Measurements from ENCODE around the gene BSX.

DNA sequence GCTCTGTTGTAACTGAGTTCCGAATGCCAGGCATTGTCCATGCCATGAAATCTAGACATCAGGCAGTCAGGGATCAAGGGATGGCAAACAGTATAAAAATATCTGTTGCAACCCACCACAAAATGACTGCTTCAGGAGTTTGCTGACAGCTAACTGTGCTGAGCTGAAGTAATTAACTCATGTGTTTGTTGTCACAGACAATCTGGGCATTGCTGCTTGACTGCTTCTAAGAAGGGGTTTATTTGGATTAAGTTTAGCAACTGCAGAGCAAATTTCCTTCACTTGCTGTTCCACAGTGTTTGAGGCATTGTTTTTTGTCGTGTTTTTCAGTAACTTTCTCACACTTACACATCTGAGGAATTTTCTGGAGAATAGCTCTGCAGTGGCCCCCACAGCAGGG is 30.4 kb downstream of the BSX start:
- TF ChIP-seq, protein P1, sequence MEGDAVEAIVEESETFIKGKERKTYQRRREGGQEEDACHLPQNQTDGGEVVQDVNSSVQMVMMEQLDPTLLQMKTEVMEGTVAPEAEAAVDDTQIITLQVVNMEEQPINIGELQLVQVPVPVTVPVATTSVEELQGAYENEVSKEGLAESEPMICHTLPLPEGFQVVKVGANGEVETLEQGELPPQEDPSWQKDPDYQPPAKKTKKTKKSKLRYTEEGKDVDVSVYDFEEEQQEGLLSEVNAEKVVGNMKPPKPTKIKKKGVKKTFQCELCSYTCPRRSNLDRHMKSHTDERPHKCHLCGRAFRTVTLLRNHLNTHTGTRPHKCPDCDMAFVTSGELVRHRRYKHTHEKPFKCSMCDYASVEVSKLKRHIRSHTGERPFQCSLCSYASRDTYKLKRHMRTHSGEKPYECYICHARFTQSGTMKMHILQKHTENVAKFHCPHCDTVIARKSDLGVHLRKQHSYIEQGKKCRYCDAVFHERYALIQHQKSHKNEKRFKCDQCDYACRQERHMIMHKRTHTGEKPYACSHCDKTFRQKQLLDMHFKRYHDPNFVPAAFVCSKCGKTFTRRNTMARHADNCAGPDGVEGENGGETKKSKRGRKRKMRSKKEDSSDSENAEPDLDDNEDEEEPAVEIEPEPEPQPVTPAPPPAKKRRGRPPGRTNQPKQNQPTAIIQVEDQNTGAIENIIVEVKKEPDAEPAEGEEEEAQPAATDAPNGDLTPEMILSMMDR (IDR thresholded peaks at IDR 0.05; ENCODE audit: low read length) = no peak
- TF ChIP-seq EZH2 (IDR thresholded peaks at IDR 0.05; ENCODE audit: borderline replicate concordance, low read length) = no peak
